NCI-H446 (cell line): ENCODE data around the gene ZCCHC14.
A peak's percentile ranks its signal among the peaks of the same experiment; 100 is the strongest.
"Not testable (repeated sequence)": the region's sequence is repeated elsewhere in the genome, so short reads cannot be mapped to it uniquely, and the experiment has no call there.

Experiments
- DNase-seq, 2 experiments: peaks; one replicate each; lab custom pipeline; 2025; lab: John Stamatoyannopoulos, UW

ZCCHC14 gene

DNA sequence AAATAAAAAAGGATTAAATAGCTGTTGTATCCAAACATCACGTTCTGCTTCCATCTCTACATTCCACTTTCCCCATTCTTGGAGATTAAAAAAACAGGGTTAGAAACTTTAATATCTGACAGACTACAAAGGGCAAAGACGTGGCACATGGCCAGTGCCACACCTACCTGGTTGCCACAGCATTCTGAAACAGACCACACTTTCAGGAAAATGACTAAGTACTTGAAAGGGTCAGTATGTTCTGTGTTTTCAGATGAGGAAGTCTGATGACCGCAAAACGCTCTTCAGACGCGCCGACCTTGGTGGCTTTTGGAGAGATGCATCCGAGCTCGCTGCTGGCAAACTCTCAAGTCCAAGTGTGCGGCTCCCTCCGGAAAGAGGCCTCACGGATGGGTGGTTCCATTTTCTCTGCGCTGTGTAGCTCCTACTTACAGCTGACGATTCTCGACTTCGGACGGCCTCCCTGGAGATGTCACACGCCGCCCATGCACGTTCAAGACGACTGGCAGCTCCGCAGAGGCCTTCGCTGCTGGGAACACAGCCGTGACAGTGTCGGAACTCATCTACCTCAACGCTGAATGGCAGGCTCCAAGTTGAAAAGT is 85.2 kb downstream of the ZCCHC14 start:
- DNase-seq: no peak

DNA sequence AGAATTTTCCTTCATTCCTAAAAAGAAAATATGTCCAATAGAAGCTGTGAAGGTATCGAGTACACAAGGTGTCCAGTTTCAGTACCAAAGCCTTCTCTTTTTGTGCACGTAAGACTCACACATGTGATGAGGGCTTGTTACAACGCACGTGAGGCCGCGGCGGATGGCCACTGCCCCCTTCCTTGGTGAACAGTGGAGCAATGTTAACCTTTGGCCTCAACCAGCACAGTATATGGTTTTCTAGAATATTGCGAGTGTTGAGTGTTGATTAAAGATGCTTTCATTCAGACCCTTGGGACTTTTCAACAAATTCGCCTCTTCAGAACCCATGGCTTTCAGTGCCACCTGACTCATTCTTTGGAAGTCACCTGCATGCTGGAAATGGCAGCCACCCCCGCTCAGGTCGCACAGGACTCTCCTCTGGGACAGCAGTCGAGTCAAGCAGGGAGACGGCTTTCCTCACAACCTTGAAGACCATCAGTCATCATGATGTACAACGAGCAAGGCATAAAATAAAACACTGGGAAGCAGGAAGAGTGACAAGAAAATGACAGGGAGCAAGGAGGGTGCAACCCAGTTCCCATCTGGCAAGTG is 86.2 kb downstream of the ZCCHC14 start:
- no peak for DNase-seq

DNA sequence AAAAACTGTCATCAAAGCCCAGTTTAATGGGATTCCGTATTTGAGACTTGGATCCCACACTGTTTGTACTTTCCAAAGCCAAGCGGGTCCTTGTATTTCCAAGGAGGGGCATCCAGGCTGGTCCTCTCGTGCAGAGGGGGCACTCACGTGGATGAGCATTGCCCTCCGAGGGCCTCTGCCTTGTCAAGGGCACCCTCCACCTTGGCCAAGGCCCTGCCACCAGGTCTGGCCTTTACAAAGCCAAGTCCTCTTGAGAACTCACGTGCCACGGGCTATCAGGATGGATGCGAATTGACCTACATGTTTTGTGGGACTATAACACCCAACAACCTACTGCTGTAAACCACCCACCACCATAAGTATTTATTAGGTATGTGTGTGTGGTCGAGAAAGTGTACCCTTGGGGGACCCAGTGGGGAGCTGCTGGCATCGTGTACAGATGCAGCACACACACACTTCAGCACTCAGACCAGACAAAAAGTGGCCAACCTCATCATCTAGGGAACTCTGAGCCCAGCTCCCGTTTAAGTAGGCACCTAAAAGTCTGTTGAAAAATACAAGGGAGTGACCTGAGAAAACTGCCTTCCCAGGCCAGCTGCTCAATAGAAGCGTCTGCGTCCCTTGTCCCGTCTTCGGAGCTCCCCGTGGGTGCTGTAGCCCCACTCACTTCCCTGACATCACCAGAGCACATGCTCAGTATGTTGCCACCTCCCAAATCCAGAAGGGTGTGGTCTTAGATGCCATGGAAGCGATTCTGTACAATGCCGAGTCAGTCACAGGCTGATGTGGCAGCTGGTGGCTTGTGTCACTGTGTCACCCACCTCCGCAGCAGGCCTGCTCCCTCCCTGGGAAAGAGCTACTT is 87.8 kb downstream of the ZCCHC14 start:
- DNase-seq: no peak

DNA sequence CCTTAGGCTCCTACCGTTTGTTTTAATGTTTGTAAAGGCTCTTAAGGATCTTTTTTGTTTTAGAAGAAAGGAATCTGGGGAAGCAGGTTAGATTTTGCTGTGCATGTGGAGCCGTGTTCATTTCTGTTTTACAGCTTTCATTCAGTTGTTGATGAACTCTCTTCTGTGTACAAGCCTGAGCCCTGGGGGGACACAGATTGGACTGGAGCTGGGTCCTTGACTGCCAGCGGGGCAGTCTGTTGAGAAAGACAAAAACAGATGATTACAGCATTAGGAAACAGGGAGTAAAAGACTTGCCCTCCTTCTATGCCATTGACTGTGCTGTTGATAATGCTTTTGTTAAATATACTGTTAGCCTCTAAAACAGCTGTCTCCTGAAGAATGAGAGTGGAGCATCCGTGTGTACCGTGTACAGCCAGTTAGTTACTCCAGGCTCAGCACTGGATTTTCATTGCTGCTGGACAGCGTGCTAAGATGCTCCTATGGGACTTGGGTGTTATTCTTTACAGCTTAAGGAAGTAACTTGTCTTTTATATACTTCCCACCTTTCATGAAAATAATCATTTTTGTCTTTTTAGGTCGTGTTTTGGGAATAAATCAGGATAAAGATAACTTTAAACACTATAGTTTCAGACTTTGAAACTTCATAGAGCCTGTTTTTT is 97.5 kb downstream of the ZCCHC14 start:
- no peak for DNase-seq

DNA sequence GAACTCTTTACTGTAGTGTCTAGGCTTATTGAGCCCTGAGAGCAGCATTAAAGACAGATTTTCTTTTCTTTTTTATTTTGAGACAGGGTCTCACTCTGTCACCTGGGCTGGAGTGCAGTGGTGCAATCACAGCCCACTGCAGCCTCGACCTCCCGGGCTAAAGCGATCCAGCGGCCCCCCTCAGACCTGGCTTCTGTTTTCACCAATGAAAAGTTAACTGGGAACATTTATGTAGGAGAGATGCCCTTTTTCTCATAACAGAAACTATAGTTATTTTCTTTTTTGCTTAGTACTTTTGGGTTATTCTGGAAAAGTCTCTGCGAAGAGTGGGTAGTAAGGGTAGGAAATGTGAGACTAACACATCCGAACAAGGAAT is 99.2 kb downstream of the ZCCHC14 start:
- no peak for DNase-seq

DNA sequence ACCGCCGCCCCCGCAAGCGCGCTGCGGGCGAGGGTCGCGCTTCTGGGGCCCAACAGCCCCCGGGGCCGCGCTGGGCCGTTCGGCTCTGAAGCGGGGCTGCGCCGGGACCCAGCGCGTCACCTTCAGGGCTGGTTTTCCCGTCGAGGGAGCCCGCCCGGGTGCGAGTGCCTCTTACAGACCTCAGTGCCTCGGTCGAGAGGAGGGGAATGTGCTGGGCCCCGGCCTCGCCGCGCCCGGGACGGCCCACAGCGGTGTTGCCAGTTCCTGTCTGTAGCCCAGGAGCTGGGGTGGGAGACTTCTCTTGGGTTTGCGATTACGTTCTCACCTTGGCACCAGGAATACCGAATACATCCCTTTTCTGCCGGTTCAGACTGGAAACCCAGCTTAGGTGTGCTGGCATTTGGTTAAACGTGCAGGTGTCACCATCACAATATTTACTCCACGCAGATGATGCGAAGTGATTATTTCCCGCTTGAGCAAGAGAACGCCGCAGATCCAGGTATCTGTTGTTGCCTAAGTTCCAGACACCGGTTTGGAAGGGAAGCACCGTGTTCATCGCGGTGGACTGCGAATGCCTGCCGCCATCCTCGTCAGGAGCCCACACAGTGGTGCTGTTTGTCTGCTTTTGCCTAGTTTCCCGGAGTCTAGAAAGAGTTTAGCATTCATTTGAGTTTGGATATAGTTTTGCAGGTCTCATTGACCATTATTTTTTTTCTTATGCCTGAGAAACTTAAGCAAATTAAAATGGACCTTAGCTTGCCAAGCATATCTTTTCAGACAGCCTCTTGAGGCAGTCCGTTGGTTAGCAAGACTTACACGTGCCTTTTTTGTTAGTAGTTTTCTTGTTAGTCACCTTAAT is 99.8 kb downstream of the ZCCHC14 start:
- peak in 1 of 2 experiments; percentile 8 for DNase-seq

DNA sequence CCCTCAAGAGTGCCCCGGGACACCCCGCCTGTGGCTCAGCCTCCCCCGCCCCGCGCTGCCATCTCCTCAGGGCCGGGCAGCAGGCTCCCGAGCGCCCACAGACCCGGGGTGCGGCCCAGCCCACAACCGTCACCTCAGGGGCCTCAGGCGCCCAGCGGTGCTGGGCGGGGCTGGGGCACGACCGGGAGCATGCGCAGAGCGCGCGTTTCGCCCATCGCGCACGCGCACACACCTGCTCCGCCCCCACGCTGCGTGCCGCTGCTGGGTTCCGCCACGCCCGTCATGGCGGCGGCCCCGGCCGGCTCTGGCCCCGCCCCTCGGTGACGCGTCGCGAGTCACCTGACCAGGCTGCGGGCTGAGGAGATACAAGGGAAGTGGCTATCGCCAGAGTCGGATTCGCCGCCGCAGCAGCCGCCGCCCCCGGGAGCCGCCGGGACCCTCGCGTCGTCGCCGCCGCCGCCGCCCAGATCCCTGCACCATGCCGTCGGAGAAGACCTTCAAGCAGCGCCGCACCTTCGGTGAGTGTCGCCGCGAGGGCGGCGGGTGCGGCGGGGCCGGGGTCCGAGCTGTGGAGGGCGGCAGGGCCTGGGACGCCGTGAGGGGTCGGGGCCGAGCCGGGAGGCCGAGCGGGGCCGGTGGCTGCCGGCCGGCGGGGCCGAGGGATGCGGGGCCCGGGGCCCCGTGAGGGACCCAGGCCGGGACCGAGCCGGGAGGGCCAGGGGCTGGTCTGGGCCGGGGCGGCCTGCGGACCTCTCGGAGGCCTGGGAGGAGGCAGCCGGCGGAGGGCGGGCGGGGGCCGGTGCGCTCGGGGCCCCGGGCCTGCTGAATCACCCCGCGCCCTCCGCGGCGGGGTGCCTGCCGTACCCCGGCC is 100.6 kb downstream of the ZCCHC14 start, which contains the start of gene MAP1LC3B:
TSS of gene MAP1LC3B (plus strand) at position 387 of the 871 bp plus-strand sequence. CDS start at position 479, 92 bp downstream.
- DNase-seq: peak; percentile 69 to 94

DNA sequence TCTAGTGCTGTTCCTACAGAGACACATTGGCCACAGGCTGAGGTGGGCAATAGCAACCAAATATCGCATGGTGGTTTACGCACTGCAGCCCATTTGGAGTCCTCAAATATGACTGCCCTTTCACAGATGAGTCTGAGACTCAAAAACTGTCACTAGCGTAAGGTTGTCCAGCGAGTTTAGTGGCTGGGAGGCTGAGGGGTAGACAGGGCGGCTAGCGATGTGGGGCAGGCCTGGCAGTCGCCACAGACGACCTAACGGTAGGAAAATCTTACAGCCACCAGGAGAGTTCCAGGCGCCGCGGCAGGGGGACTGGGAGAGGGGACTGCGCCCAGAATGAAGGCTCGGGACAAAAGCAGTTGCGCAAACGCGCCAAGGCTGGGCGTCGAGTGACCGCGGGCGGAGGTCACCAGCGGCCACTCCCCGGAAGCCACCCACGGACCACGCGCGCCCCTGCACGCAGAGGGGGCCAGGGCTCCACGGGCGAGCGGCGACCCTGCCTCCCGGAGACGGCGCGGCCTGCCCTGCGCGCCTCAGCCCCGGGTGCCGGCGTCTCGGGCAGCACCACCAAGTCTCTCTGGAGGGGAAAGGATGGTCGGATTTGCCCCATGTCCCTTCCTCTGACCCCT is 101.4 kb downstream of the ZCCHC14 start:
- no peak for DNase-seq

DNA sequence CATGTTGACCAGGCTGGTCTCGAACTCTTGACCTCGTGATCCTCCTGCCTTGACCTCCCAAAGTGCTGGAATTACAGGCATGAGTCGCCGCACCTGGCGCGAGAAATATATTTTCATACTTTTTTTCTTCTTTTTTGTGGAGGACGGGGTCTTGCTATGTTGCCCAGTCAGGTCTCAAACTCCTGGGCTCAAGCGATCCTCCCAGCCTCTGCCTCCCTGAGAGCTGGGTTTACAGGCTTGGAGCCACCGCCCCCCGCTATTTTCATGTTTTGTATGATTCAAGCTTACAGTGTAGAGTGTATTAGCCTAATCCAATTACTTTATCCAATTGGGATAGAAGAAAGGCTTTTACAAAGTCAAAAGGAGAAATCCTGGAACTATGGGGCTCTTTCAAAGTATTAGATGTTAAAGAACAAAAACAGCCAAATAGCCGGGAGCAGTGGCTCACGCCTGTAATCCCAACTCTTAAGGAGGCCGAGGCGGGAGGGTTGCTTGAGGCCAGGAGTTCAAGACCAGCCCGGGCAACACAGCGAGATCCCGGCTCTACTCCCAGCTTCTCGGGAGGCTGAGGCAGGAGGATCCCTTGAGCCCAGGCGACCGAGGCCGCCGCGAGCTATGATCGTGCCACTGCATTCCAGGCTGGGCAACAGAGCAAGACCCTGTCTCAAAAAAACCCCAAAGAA is 102.0 kb downstream of the ZCCHC14 start:
- DNase-seq: no peak

DNA sequence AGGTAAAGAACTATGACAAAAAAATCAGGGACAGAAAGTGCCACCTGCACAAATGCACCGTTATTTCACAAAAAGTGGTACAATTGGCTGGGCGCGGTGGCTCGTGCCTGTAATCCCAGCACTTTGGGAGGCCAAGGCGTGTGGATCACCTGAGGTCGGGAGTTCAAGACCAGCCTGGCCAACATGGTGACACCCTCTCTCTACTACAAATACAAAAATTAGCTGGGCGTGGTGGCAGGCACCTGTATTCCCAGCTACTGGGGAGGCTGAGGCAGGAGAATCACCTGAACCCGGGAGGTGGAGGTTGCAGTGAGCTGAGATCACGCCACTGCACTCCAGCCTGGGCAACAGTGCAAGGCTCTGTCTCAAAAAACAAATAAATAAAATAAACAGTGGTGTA is 102.9 kb downstream of the ZCCHC14 start:
- not testable (repeated sequence) for DNase-seq

DNA sequence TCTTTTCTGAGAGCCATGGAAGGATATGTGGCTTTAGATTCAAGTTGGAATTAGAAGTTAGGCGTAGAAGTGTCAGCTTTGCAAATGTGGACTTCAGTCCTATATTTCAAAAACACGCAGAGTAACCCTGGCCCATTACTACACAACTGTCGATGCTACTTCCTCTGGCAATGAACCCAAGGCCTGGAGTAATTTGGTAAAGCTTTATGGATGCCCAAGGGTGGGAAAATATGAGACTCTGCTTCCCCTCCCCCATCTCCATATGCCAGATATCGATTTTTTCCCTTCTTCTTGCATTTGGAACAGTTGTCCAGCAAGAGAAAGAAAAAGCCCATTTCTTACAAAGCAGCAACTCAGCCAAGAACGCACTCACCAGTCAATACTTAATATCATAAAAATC is 103.6 kb downstream of the ZCCHC14 start:
- DNase-seq: peak; percentile 79 to 85

DNA sequence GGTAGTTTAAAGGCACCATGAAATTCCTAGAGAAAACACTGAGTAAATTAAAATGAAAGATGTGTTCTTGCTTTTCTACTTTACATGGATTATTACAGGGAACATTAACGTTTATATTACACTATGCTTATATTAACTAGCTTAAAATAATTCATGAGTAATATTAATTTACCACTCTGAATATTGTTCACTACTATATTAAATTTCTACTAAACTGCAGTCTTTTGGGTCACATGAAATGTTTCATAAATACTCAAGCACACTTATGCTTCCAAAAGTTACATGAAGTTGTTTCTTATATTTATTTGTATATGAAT is 104.0 kb downstream of the ZCCHC14 start:
- DNase-seq: no peak

DNA sequence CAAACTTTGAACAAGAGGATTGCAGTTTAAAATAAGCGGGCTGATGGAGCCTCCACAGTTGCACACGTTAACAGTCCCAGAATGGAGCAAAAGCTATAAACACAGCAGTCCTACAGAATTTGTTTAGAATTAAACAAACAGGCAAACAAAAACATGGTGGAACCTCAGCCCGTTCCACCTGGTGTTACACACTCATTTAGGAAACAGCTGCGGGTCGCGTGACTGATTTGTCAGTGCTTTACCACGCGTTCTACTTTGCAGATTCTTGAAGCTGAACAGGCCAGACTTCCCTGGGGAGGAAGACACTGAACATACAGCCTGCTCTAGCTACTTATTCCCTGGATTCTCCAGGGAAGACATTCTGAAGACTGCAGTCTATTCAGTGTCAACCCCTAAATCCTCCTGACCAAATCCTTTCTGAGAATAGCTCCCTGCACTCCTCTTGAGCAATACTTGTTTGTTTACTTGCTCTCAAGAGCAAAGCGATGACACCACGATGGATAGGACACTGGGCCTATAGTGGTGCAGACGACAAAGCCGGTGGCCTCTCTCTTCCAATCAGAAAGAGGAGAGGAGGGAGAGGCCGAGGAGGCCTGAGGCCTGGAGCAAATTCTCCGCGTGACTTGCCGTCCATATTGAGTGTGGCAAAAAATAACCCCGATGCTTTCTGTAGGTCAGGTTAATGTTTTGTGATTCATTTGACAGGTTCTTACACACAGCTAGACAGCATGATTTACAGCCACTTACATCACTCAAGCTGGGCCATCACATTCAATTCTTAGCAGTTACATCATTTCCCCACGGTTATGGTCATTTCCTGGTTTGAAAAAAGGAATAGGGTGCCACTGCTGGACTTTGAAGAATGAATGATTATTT is 104.6 kb downstream of the ZCCHC14 start:
- peak; percentile 71 to 92 for DNase-seq

DNA sequence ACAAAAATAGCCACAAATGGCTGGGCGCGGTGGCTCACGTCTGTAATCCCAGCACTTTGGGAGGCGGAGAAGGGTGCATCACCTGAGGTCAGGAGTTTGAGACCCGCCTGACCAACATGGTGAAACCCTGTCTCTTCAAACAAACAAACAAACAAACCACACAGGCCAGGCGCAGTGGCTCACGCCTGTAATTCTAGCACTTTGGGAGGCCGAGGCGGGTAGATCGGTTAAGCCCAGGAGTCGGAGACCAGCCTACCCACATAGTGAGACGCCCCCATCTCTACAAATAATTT is 108.0 kb downstream of the ZCCHC14 start:
- not testable (repeated sequence) for DNase-seq

DNA sequence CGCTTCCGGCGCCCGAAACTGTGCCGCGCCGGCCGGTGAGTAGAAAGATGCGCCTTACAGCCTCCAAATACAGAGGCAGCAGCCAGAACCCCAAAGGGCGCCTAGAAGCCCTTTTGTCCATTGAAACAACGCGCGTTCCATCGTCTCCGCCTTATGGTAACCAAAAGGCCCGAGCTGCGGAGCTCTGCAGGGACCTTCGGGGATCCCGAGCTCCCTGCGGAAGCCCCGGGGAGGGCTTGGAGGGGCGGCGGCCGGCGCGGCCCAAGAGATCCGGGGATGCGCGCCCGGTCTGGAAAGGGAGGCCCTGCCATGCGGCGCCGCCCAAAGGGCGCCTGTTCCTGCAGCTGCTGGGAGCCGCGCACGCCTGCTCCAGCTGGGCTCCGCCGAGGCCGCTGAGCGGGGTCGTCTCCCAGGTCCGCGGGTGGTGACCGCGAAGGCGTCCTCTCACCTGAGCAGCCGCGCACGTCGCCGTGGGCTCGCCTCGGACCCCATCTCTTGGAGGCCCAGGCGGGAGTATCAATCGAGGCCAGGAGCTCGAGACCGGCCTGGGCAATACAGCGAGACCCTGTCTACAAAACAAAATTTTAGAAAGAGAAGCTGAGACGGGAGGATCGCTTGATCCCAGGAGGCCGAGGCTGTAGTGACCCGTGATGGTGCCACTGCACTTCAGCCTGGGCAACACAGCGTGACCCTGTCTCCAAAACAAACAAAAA is 108.5 kb downstream of the ZCCHC14 start:
- DNase-seq: no peak

DNA sequence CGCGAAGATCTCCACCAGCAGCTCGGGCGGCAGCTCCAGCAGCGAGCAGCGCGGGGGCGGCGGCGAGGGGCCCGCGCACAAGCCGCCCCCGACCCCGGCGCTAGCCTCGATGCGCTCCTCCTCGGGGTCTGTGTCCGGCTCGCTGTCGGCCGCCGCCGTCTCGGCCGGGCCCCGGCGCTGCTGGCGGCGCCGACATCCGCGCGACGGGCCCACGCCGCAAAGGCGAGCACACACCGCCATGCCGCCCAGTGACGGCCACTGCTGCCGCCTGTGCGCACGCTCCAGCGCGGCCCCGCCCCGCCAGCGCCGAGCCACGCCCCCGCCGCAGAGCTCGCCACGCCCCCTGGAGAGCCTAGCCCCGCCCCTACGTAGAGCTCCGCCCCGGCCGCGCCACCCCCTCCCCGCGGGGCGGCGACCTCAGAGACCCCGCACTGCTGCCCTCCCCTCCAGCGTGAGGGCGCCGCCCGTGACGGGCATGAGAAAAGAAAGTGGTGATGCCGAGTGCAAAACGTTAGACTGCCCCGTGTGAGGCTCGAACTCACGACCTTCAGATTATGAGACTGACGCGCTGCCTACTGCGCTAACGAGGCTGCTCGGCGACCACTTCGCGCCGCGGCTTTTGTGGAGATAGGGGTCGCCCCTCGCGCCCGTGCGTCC is 109.2 kb downstream of the ZCCHC14 start, which contains the start of gene FBXO31:
TSS of gene FBXO31 (minus strand) at position 272 of the 657 bp plus-strand sequence. CDS start at position 240, 32 bp downstream.
- DNase-seq: peak; percentile 65 to 77

DNA sequence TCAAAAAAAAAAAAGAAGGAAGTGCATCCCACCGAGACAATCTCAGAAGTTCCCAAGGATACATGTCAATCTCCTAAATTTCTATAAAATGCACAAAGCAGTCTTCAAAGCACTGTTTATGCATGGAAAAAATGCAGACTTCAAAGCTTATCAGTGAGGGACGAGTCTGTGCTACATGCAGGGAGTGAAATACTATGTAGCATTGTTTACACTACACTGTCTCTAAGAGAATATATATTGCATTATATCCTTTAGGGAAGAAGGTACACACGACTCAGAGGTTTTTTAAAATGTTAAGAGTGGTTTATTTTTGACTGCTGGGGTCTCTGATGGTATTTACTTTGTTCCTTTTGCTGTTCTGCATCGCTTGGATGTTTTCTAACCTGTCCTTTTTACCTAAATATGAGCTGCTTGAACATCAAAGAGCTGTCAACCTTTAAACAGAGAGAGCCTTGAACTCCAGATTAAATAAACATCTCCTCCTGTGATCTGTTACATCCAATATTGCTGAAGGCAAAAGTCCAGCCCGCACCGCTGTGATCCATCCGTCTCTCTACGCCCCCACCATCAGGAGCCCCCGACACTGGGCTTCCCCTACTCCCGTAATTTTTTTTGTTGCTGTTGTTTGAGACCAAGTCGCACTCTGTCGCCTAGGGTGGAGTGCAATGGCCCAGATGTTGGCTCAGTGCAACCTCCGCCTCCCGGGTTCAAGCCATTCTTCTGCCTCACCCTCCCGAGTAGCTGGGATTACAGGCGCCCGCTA is 110.6 kb downstream of the ZCCHC14 start:
- DNase-seq: no peak
